HepG2 (cell line): ENCODE data around the gene ARPIN. TPM values are rescaled to one million over a fixed set of nuclear protein-coding genes. Genes with fewer than 3 reads are reported as not detected.
A peak's percentile ranks its signal among the peaks of the same experiment; 100 is the strongest.

Source experiments
- ATAC-seq: fragments of 200-7000 bp; cut with Tn5 transposase; 3 replicates; pipeline ENCODE4 v1.9.1; 2020; ENCODE audit warnings: mild to moderate bottlenecking, moderate library complexity
- BruUV-seq: library from RNA; stranded (reverse); fragments of 400-500 nt; replicated peaks from 2 replicates; lab custom pipeline; 2021; lab: Mats Ljungman, UMichigan
- CTCF ChIA-PET: fragments of 300-600 bp; formaldehyde crosslinking; extraction: SDS; loops from one replicate; lab custom pipeline; 2021; ENCODE audit warnings: low total read pairs, inconsistent platforms, low intra/inter-chr PET ratio; lab: Yijun Ruan, JAX
- POLR2A ChIA-PET: fragments of 350-600 bp; sonication (Branson Sonifier 250); formaldehyde crosslinking; loops from one replicate; lab custom pipeline; 2020; ENCODE audit warnings: antibody characterized with exemption, inconsistent platforms; lab: Yijun Ruan, JAX
- DNase-seq: peaks from one replicate; pipeline ENCODE4 v3.0.0-alpha.2; 2015; ENCODE audit warnings: low spot score
- FAIRE-seq: peaks from 3 replicates; lab custom pipeline; 2011; peaks lifted over from hg19 to GRCh38; lab: Jason Lieb, UNC
- H2AFZ ChIP-seq: one replicate; pipeline ENCODE4 v1.6.1; 2011; ENCODE audit warnings: low read length, inconsistent platforms
- H3K27ac ChIP-seq: fragments of 300-600 bp; 3 replicates; pipeline ENCODE4 v1.8.0; 2011; ENCODE audit warnings: mixed run types, mild to moderate bottlenecking, mixed read lengths, low read length, inconsistent platforms; ENCODE audit not compliant: insufficient read depth; ENCODE audit errors: extremely low read length
- H3K27me3 ChIP-seq, 2 experiments: fragments of 200-600 bp in 1 of 2; 2 replicates in 1 of 2; 3 replicates in 1 of 2; pipeline versions ENCODE4 v1.6.0 to v1.8.0; 2011; ENCODE audit warnings: low read length in 2 of 2, mild to moderate bottlenecking in 2 of 2, moderate library complexity in 2 of 2, inconsistent platforms in 1 of 2; ENCODE audit not compliant: insufficient read depth in 2 of 2, control insufficient read depth in 1 of 2
- H3K36me3 ChIP-seq, 2 experiments: fragments of 200-600 bp in 1 of 2; replicated peaks in 1 of 2; 2 replicates in 1 of 2; 3 replicates in 1 of 2; pipeline versions ENCODE4 v1.5.1 to v1.8.0; 2011; ENCODE audit warnings: low read length in 2 of 2, inconsistent platforms in 1 of 2; ENCODE audit not compliant: insufficient read depth in 2 of 2, control insufficient read depth in 1 of 2
- H3K4me1 ChIP-seq: 2 replicates; pipeline ENCODE4 v1.5.1; 2012; ENCODE audit warnings: low read length, inconsistent platforms; ENCODE audit not compliant: insufficient read depth
- H3K4me2 ChIP-seq: 2 replicates; pipeline ENCODE4 v1.6.0; 2011; ENCODE audit warnings: low read depth, low read length, inconsistent platforms
- H3K4me3 ChIP-seq, 3 experiments: fragments of 200-600 bp in 1 of 3; sonication (generic), shearing (Covaris generic) in 1 of 3; replicated peaks in 1 of 3; 2 replicates each; pipeline ENCODE4 v1.5.1; 2011 to 2016; ENCODE audit warnings: low read length in 3 of 3, inconsistent platforms in 2 of 3, low read depth in 2 of 3, mild to moderate bottlenecking in 2 of 3, control low read depth in 1 of 3, mixed read lengths in 1 of 3; ENCODE audit not compliant: insufficient read depth in 1 of 3
- H3K79me2 ChIP-seq: one replicate; pipeline ENCODE4 v1.6.1; 2011; ENCODE audit warnings: low read length, inconsistent platforms; ENCODE audit not compliant: insufficient read depth
- H3K9ac ChIP-seq: 2 replicates; pipeline ENCODE4 v1.6.0; 2011; ENCODE audit warnings: mild to moderate bottlenecking, low read depth, low read length, inconsistent platforms; ENCODE audit not compliant: insufficient read depth
- H3K9me3 ChIP-seq: 2 replicates; pipeline ENCODE4 v1.5.1; 2012; ENCODE audit warnings: mild to moderate bottlenecking, low read length
- H4K20me1 ChIP-seq: 2 replicates; pipeline ENCODE4 v1.6.0; 2011; ENCODE audit warnings: inconsistent platforms, mild to moderate bottlenecking, low read length, moderate library complexity; ENCODE audit not compliant: insufficient read depth
- CEBPG ChIP-seq: IDR thresholded peaks from 2 replicates; pipeline ENCODE4 v1.6.1; 2016
- DRAP1 ChIP-seq: IDR thresholded peaks from 2 replicates; pipeline ENCODE4 v1.6.1; 2016; ENCODE audit warnings: missing genetic modification reagents, missing compliant biosample characterization
- FOSL1 ChIP-seq: sonication (generic); formaldehyde crosslinking; IDR thresholded peaks from 2 replicates; pipeline ENCODE4 v1.9.0; 2021; ENCODE audit warnings: missing genetic modification reagents, borderline replicate concordance
- FOXP4 ChIP-seq: sonication (generic); formaldehyde crosslinking; IDR thresholded peaks from 2 replicates; pipeline ENCODE4 v1.4.0; 2020; ENCODE audit warnings: missing genetic modification reagents
- HDAC2 ChIP-seq: sonication (generic); formaldehyde crosslinking; IDR thresholded peaks from 2 replicates; pipeline ENCODE4 v1.4.0; 2020; ENCODE audit warnings: missing genetic modification reagents
- IKZF1 ChIP-seq: fragments of 450-650 bp; IDR thresholded peaks from 2 replicates; pipeline ENCODE4 v1.7.1; 2016
- KDM6A ChIP-seq: IDR thresholded peaks from 2 replicates; pipeline ENCODE4 v1.6.1; 2016; ENCODE audit warnings: low read depth
- MAFK ChIP-seq, 2 experiments: IDR thresholded peaks in 1 of 2; conservative IDR thresholded peaks in 1 of 2; 2 replicates each; pipeline ENCODE4 v1.6.1; 2011; ENCODE audit warnings: improper control_type of control experiment in 2 of 2, low read length in 2 of 2
- NR2F2 ChIP-seq: IDR thresholded peaks from 2 replicates; pipeline ENCODE4 v1.6.1; 2012; ENCODE audit warnings: low read depth, inconsistent platforms, borderline replicate concordance
- ONECUT2 ChIP-seq: sonication (generic); formaldehyde crosslinking; IDR thresholded peaks from 2 replicates; pipeline ENCODE4 v1.4.0; 2020; ENCODE audit warnings: missing genetic modification reagents
- PCBP2 ChIP-seq: fragments of 200-400 bp; formaldehyde crosslinking; optimal IDR thresholded peaks from 2 replicates; pipeline ENCODE3; 2018; ENCODE audit warnings: low read length, low read depth; ENCODE audit not compliant: poor library complexity, severe bottlenecking
- SOX6 ChIP-seq, 2 experiments: fragments of 450-650 bp in 1 of 2; sonication (generic) in 1 of 2; formaldehyde crosslinking in 1 of 2; IDR thresholded peaks; 2 replicates each; pipeline versions ENCODE4 v1.4.0 to v1.6.1; 2017 to 2020; ENCODE audit warnings: antibody characterized with exemption in 1 of 2, mild to moderate bottlenecking in 1 of 2, missing genetic modification reagents in 1 of 2
- TCF7 ChIP-seq: sonication (generic); IDR thresholded peaks from 2 replicates; pipeline ENCODE4 v1.6.1; 2016; ENCODE audit warnings: antibody characterized with exemption, low read depth
- TMF1 ChIP-seq: sonication (generic); formaldehyde crosslinking; IDR thresholded peaks from 2 replicates; pipeline ENCODE4 v1.8.1; 2022; ENCODE audit warnings: low read depth, missing genetic modification reagents
- ZNF362 ChIP-seq: sonication (generic); formaldehyde crosslinking; IDR thresholded peaks from 2 replicates; pipeline ENCODE4 v1.4.0; 2020; ENCODE audit warnings: missing genetic modification reagents, mild to moderate bottlenecking, borderline replicate concordance
- WGBS: methylation state at CpG from one replicate; pipeline ENCODE4 v1.1.6; 2017; ENCODE audit warnings: low lambda C conversion rate; 5-methylcytosine and 5-hydroxymethylcytosine counted together
- in situ Hi-C: cut with HindIII; loops from 2 replicates; pipeline ENCODE4 v1.10.0; 2017; ENCODE audit warnings: low pct_unique_long_range_greater_than_20kb; ENCODE audit not compliant: extremely low pct_ligation_motif_present
- intact Hi-C: fragments of 100-400 bp; cut with micrococcal nuclease; formaldehyde crosslinking; loops from one replicate; pipeline ENCODE4 v1.10.0; 2022; ENCODE audit not compliant: unreplicated experiment
- polyA plus RNA-seq, 8 experiments: library from polyadenylated mRNA; depleted of rRNA in 3 of 8; stranded (reverse) in 7 of 8; unstranded in 1 of 8; fragments of >200 nt; fragmentation: Illumina TruSeq in 4 of 8; extraction: Trizol in 4 of 8; gene quantifications; 2 replicates each; pipeline versions ENCODE4 v1.2.1 to v1.2.3, GENCODE V29; 2011 to 2016; ENCODE audit warnings: low read depth in 4 of 8, missing spikeins in 1 of 8, mixed read lengths in 1 of 8; ENCODE audit not compliant: insufficient read depth in 1 of 8
- total RNA-seq, 5 experiments: library from RNA; depleted of rRNA; stranded (reverse); fragments of >200 nt; fragmentation: Illumina TruSeq; extraction: Trizol; gene quantifications; 2 replicates each; pipeline ENCODE4 v1.2.3, GENCODE V29; 2016; ENCODE audit warnings: low read depth in 1 of 5
- TF ChIP-seq, protein P1 (sequence below): sonication (generic); formaldehyde crosslinking; conservative IDR thresholded peaks from 2 replicates; pipeline ENCODE4 v1.8.0; 2022; ENCODE audit warnings: missing genetic modification reagents
- TF ChIP-seq, protein P2 (sequence below): sonication (generic); formaldehyde crosslinking; IDR thresholded peaks from 2 replicates; pipeline ENCODE4 v1.8.1; 2023; ENCODE audit warnings: mild to moderate bottlenecking, moderate library complexity, missing genetic modification reagents

The ARPIN gene
- total and polyA plus RNA-seq, 2 of the 13 experiments (the other 11 are each of a cell fraction or from before 2014, with no cell fraction given), result 2.8 to 5.0 TPM

- H4K20me1 ChIP-seq, result no peaks in the 10 kb centered on the region
- no peak overlapping the region for H3K4me3 ChIP-seq
- no peak overlapping the region for H2AFZ ChIP-seq
- FAIRE-seq (no peak), DNase-seq (peak; percentile 63), ATAC-seq (peak; percentile 63)
- H3K27ac ChIP-seq, result peak overlapping the region; percentile 56
- H3K27me3 ChIP-seq, result no peaks in the 10 kb centered on the region
- BruUV-seq, result no TSS peak
- in situ Hi-C loops, result no loop called here
- peak overlapping the region; percentile 45 for H3K4me2 ChIP-seq
- intact Hi-C loops, result no loop called here
- peaks cover 2 to 13% of the 10 kb centered on the region in 2 experiments; a peak in 3 of 5 replicates for H3K36me3 ChIP-seq
- POLR2A ChIA-PET, result no interaction called here
- peaks cover 40% of the 10 kb centered on the region for H3K4me1 ChIP-seq
- CTCF ChIA-PET, result no interaction called here
- no peak overlapping the region for H3K9ac ChIP-seq
- WGBS, result 70% methylated on average over 9 of the region's 9 CpGs
- no peaks in the 10 kb centered on the region for H3K79me2 ChIP-seq
- no peaks in the 10 kb centered on the region for H3K9me3 ChIP-seq
- TF ChIP-seq ONECUT2, result peak; percentile 78; the same call in 1 of the 2 replicates
- TF ChIP-seq HDAC2 (CRISPR knock-in tag), result peak; percentile 36; the same call in 1 of the 2 replicates
- TF ChIP-seq NR2F2, result no peak
- 0 out of 2 replicates have a peak, but pooled peaks have one; percentile 11 for TF ChIP-seq DRAP1
- peak; percentile 37; the same call in 1 of the 2 replicates for TF ChIP-seq ZNF362 (CRISPR knock-in tag)
- TF ChIP-seq FOXP4 (CRISPR knock-in tag), result peak; percentile 63
- no peak for TF ChIP-seq TMF1 (CRISPR knock-in tag)
- peak; percentile 15; the same call in 1 of the 2 replicates for TF ChIP-seq TCF7
- peak; percentile 13; the same call in 1 of the 2 replicates for TF ChIP-seq KDM6A (CRISPR knock-in tag)
- TF ChIP-seq MAFK (conservative IDR thresholded peaks at IDR 0.05 in 1 of 2, IDR thresholded peaks at IDR 0.05 in 1 of 2; ENCODE audit: low read length in 2 of 2), result 0 out of 4 replicates have a peak, but pooled peaks of 1 of the 2 experiments have one; percentile 12
- TF ChIP-seq, protein P1, sequence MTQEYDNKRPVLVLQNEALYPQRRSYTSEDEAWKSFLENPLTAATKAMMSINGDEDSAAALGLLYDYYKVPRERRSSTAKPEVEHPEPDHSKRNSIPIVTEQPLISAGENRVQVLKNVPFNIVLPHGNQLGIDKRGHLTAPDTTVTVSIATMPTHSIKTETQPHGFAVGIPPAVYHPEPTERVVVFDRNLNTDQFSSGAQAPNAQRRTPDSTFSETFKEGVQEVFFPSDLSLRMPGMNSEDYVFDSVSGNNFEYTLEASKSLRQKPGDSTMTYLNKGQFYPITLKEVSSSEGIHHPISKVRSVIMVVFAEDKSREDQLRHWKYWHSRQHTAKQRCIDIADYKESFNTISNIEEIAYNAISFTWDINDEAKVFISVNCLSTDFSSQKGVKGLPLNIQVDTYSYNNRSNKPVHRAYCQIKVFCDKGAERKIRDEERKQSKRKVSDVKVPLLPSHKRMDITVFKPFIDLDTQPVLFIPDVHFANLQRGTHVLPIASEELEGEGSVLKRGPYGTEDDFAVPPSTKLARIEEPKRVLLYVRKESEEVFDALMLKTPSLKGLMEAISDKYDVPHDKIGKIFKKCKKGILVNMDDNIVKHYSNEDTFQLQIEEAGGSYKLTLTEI (CRISPR knock-in tag), result no peak
- no peak for TF ChIP-seq SOX6 (IDR thresholded peaks at IDR 0.05)
- peak; percentile 48; the same call in 1 of the 2 replicates for TF ChIP-seq SOX6 (CRISPR knock-in tag; IDR thresholded peaks at IDR 0.05)
- TF ChIP-seq IKZF1, result no peak
- TF ChIP-seq, protein P2, sequence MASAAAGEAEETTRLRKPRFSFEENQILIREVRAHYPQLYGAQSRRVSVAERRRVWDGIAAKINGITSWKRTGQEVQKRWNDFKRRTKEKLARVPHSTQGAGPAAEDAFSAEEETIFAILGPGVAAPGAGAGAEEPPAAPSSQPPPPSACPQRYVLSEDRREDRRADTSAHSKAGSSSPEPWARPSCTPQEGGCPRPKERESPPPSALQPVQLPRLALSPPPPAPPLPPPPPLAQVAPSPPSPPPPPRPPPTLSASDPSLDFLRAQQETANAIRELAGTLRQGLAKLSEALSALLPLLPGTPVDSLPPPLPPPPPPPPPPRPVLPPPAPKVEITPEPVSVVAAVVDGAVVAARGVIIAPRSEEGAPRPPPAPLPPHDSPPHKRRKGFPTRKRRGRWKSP, result peak; percentile 19; the same call in 1 of the 2 replicates
- peak; percentile 49; the same call in 1 of the 2 replicates for TF ChIP-seq CEBPG (CRISPR knock-in tag)
- 0 out of 2 replicates have a peak, but pooled peaks have one; percentile 11 for TF ChIP-seq FOSL1 (CRISPR knock-in tag)
- no peak for TF ChIP-seq PCBP2
Observed at GRCh38 chr15:89858661-89859458, 53.9 kb downstream of the ARPIN start.
